Right ventricle myocardium inferior (tissue), 1 donor: Measurements from ENCODE around the gene PRPSAP1. TPM values are rescaled to one million over a fixed set of nuclear protein-coding genes. Genes with fewer than 3 reads are reported as not detected.
"Not testable (repeated sequence)": the region's sequence is repeated elsewhere in the genome, so short reads cannot be mapped to it uniquely, and the experiment has no call there.

Source experiments
- ATAC-seq: fragments of 200-7000 bp; cut with Tn5 transposase; one replicate; pipeline ENCODE4 v1.9.1; 2020; ENCODE audit warnings: mild to moderate bottlenecking, moderate library complexity
- DNase-seq: peaks from one replicate; pipeline ENCODE4 v3.0.0; 2021; ENCODE audit errors: missing footprints
- intact Hi-C: fragments of 100-400 bp; cut with DNase I; formaldehyde crosslinking; loops from one replicate; pipeline ENCODE4 v1.11.0; 2022
- total RNA-seq: library from RNA; stranded (reverse); fragmentation: NEBNext Ultra II Directional; extraction: Animal tissue kit (Norgen Biotek cat#: 25700); gene quantifications from one replicate; pipeline ENCODE4 v1.2.1, GENCODE V29; 2021
- donor health status: DM: no; HTN: yes; CAD: no; lungs with severe emphysema.

Gene PRPSAP1
- total RNA-seq, 1 donor from 2014 or later = 35.9 TPM

- DNase-seq (peak; percentile 37), ATAC-seq (no peak)
- intact Hi-C loops = no loop called here
These were observed 79.4 kb downstream of the PRPSAP1 start for GRCh38 chr17:76274112-76274956.

- intact Hi-C loops = no loop called here
- peak; percentile 65 for DNase-seq
- ATAC-seq = no peak
These were observed 80.1 kb downstream of the PRPSAP1 start for GRCh38 chr17:76273445-76274111.

- intact Hi-C loops = no loop called here
- ATAC-seq (no peak), DNase-seq (peak; percentile 68)
These were observed 80.9 kb downstream of the PRPSAP1 start for GRCh38 chr17:76272541-76273444.

GRCh38 chr17:76271669-76272540, 81.8 kb downstream of the PRPSAP1 start:
- intact Hi-C loops = no loop called here
- ATAC-seq (no peak), DNase-seq (peak; percentile 78)

GRCh38 chr17:76270770-76271668, 82.7 kb downstream of the PRPSAP1 start:
- intact Hi-C loops = no loop called here
- DNase-seq = peak; percentile 59

GRCh38 chr17:76270127-76270592, 83.6 kb downstream of the PRPSAP1 start:
- intact Hi-C loops = no loop called here
- DNase-seq (peak; percentile 67), ATAC-seq (no peak)

More at GRCh38 chr17:76270770-76271668, 82.7 kb downstream of the PRPSAP1 start:
- ATAC-seq = no peak

GRCh38 chr17:76268991-76269981, 84.4 kb downstream of the PRPSAP1 start:
- DNase-seq (peak; percentile 6), ATAC-seq (no peak)
- intact Hi-C loops = loop anchor here (5.0 kb wide), 1 partner anchor 72 kb away; no protein-coding TSS in a partner anchor

- ATAC-seq = peak; percentile 30
- DNase-seq = peak; percentile 92
- intact Hi-C loops = loop anchor here (5.0 kb wide), 1 partner anchor 71 kb away; no protein-coding TSS in a partner anchor
These were observed 85.5 kb downstream of the PRPSAP1 start for GRCh38 chr17:76268015-76268749.

- intact Hi-C loops = loop anchor here (5.0 kb wide), 1 partner anchor 70 kb away; no protein-coding TSS in a partner anchor
- peak; percentile 43 for DNase-seq
- ATAC-seq = not testable (repeated sequence)
These were observed 86.1 kb downstream of the PRPSAP1 start for GRCh38 chr17:76267581-76268001.

- intact Hi-C loops = loop anchor here (5.0 kb wide), 1 partner anchor 70 kb away; no protein-coding TSS in a partner anchor
- ATAC-seq = no peak
- DNase-seq = peak; percentile 8
These were observed 86.6 kb downstream of the PRPSAP1 start for GRCh38 chr17:76267051-76267576.

- DNase-seq (peak; percentile 1), ATAC-seq (no peak)
- intact Hi-C loops = loop anchor here (5.0 kb wide), 1 partner anchor 69 kb away; no protein-coding TSS in a partner anchor
These were observed 87.3 kb downstream of the PRPSAP1 start for GRCh38 chr17:76266244-76266938.

- ATAC-seq (no peak), DNase-seq (peak; percentile 91)
- intact Hi-C loops = loop anchor here (2.0 to 5.0 kb wide), 2 partner anchors 25 to 68 kb away; partner anchors contain the start of gene RNF157
These were observed 88.0 kb downstream of the PRPSAP1 start for GRCh38 chr17:76265624-76266243.
